HL-60 (cell line): ENCODE data around the gene NLRC4.

ENCODE experiments used
- CTCF ChIP-seq: IDR thresholded peaks from one replicate; pipeline ENCODE4 v1.5.1; 2011; ENCODE audit warnings: low read length, control low read depth, inconsistent platforms; ENCODE audit not compliant: insufficient read depth
- POLR2AphosphoS5 ChIP-seq: IDR thresholded peaks from 2 replicates; pipeline ENCODE4 v1.6.1; 2012; ENCODE audit warnings: low read depth

DNA sequence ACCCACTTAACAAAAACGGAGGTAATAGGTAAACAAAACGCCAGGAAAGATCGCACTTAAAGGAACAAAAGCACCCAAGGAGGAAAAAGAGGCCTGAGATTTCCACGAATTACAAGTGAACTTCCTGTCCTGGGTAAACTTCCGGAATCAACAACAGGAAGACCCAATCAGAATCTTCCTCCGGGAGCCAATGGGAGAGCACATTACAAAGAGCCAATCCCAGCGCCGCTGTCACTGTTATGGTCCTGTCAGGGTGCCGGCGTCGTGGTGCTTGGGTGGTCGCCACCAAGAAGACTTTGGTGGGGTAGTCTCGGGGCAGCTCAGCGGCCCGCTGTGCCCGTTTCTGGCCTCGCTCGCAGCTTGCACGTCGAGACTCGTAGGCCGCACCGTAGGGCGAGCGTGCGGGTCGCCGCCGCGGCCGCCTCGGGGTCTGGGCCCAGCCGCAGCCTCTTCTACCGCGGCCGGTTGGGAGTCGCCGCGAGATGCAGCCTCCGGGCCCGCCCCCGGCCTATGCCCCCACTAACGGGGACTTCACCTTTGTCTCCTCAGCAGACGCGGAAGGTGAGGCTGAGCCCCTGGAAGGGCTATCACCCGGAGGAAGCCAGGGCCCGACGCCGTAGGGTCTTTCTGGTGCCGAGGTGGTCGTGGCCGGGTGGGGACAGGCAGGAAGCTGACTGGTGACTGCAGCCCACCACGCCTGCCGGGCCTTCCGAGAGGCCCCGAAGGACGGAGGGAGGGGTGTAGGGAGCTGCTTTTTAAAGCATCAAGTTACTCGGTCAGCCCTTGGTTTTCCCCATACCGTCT lies 13.2 kb upstream of the NLRC4 start, which contains the start of gene YIPF4:
- TF ChIP-seq CTCF (no peak), POLR2AphosphoS5 (peak; percentile 54)
